NT2/D1 (cell line): ENCODE results near the gene LMX1B.

ENCODE experiments used
- SUZ12 ChIP-seq: IDR thresholded peaks from 2 replicates; pipeline ENCODE4 v1.6.1; 2011; ENCODE audit not compliant: insufficient read length, insufficient read depth; ENCODE audit errors: extremely low read depth
- YY1 ChIP-seq: IDR thresholded peaks from 2 replicates; pipeline ENCODE4 v1.6.1; 2011; ENCODE audit not compliant: insufficient read length, insufficient read depth
- ZNF274 ChIP-seq: IDR thresholded peaks from 2 replicates; pipeline ENCODE4 v1.6.1; 2011; ENCODE audit warnings: mild to moderate bottlenecking, low read depth, low read length

GRCh38 chr9:126654124-126654523 lies 40.4 kb downstream of the LMX1B start:
- no peak for TF ChIP-seq SUZ12
- TF ChIP-seq ZNF274: no peak
- TF ChIP-seq YY1: no peak
